ENCODE results near the gene SPEG.

DNA sequence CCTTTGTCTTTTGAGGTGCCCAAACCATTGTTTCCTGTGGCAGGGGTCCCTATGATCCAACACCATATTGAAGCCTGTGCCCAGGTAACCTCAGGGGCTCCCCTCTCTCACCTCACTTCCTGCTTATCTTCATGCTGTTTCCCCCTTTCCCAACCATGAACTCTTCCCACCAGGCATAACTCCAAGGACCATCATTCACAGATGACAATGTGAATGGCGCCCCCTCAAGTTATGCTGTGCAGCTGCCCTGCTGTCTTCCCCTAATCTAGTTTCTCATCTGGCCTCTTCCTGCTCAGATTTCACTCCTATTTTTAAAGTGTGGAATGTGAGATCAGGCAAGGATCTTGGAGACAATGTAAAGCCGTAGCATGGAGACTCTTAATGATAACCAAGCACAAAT is 65.5 kb downstream of the SPEG start:
- no peak for TF ChIP-seq CTCF (IDR thresholded peaks at IDR 0.05)
- no peak for TF ChIP-seq POLR2A (IDR thresholded peaks at IDR 0.05)

Measured in Peyer's patch (tissue), 4 donors.